ENCODE measurements around the gene OS9. TPM values are rescaled to one million over a fixed set of nuclear protein-coding genes. Genes with fewer than 3 reads are reported as not detected.

Gene OS9
- total and polyA plus RNA-seq, 9 of the 15 experiments (the other 6 are each of a cell fraction or from before 2014, with no cell fraction given): 4.6 to 105 (median 89.5) TPM

DNA sequence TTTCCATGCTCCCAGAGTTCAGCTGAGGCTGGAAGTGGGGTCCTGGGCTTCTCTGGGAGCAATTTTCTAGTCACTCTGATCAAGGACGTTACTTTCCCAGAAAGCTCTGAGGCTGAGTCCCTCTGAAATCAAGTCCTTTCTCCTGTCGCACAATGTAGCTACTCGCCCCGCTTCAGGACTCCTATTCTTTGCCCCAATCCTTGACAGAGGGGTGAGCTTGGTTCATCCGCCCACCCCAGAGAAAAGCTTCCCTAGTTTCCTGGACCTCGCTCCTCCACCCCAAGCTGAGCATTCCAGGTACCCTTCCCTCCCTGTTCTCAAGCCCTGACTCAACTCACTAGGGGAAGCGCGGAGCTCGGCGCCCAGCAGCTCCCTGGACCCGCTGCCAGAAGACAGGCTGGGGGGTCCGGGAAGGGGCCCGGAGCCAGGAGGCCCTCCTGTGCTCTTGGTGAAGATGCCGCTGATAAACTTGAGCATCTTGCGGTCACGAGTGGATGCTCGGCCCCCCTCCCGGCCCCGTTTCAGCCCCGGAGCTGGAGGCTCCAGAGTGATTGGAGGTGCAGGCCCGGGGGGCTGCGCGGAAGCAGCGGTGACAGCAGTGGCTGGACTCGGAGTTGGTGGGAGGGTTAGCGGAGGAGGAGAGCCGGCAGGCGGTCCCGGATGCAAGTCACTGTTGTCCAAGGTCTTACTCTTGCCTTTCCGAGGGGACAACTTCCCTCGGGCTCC, 43.0 kb downstream of the OS9 start (continued):
- TF ChIP-seq, protein P1, sequence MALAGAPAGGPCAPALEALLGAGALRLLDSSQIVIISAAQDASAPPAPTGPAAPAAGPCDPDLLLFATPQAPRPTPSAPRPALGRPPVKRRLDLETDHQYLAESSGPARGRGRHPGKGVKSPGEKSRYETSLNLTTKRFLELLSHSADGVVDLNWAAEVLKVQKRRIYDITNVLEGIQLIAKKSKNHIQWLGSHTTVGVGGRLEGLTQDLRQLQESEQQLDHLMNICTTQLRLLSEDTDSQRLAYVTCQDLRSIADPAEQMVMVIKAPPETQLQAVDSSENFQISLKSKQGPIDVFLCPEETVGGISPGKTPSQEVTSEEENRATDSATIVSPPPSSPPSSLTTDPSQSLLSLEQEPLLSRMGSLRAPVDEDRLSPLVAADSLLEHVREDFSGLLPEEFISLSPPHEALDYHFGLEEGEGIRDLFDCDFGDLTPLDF (CRISPR knock-in tag; IDR thresholded peaks at IDR 0.05): no peak
- TF ChIP-seq MBD1 (CRISPR knock-in tag; IDR thresholded peaks at IDR 0.05): no peak
- no peak for TF ChIP-seq TFE3 (CRISPR knock-in tag; IDR thresholded peaks at IDR 0.05)
- 0 out of 2 replicates have a peak, but pooled peaks have one; percentile 13 for TF ChIP-seq NFE2 (IDR thresholded peaks at IDR 0.05; ENCODE audit: low read depth)
- 0 out of 2 replicates have a peak, but pooled peaks have one; percentile 27 for TF ChIP-seq BCOR (IDR thresholded peaks at IDR 0.05)
- no peak for TF ChIP-seq FOSL1 (tag; conservative IDR thresholded peaks at IDR 0.05)
- TF ChIP-seq SMAD4 (CRISPR knock-in tag; conservative IDR thresholded peaks at IDR 0.05): no peak
- TF ChIP-seq, protein P2, sequence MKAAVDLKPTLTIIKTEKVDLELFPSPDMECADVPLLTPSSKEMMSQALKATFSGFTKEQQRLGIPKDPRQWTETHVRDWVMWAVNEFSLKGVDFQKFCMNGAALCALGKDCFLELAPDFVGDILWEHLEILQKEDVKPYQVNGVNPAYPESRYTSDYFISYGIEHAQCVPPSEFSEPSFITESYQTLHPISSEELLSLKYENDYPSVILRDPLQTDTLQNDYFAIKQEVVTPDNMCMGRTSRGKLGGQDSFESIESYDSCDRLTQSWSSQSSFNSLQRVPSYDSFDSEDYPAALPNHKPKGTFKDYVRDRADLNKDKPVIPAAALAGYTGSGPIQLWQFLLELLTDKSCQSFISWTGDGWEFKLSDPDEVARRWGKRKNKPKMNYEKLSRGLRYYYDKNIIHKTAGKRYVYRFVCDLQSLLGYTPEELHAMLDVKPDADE (conservative IDR thresholded peaks at IDR 0.05; ENCODE audit: control insufficient read depth, low read depth, low read length): no peak
- no peak for TF ChIP-seq SREBF2 (CRISPR knock-in tag; IDR thresholded peaks at IDR 0.05)
- TF ChIP-seq MECOM (CRISPR knock-in tag; IDR thresholded peaks at IDR 0.05): no peak
- no peak for TF ChIP-seq SPI1 (IDR thresholded peaks at IDR 0.05; ENCODE audit: borderline replicate concordance, low read depth, low read length)
- no peak for TF ChIP-seq KLF16 (IDR thresholded peaks at IDR 0.05)
- TF ChIP-seq KDM1A (IDR thresholded peaks at IDR 0.05): peak in 1 of 2 experiments; percentile 25; a peak in 1 of 4 replicates
- no peak for TF ChIP-seq ZNF134 (CRISPR knock-in tag; conservative IDR thresholded peaks at IDR 0.05)
- TF ChIP-seq CBX8 (IDR thresholded peaks at IDR 0.05; ENCODE audit: borderline replicate concordance, extremely low read depth, low read depth, low read length, poor library complexity, severe bottlenecking): no peak
- TF ChIP-seq CBX1 (IDR thresholded peaks at IDR 0.05; ENCODE audit: low read depth): 0 out of 2 replicates have a peak, but pooled peaks have one; percentile 34
- no peak for TF ChIP-seq HNRNPH1 (optimal IDR thresholded peaks at IDR 0.05; ENCODE audit: low read depth, low read length)
- TF ChIP-seq GABPB2 (CRISPR knock-in tag; conservative IDR thresholded peaks at IDR 0.05): no peak
- no peak for TF ChIP-seq ASH1L (IDR thresholded peaks at IDR 0.05; ENCODE audit: borderline replicate concordance, low read depth, partially characterized antibody)
- no peak for TF ChIP-seq EHMT2 (IDR thresholded peaks at IDR 0.05)
- no peak for TF ChIP-seq ZNF583 (CRISPR knock-in tag; IDR thresholded peaks at IDR 0.05)
- TF ChIP-seq RBM14 (IDR thresholded peaks at IDR 0.05; ENCODE audit: borderline replicate concordance, insufficient read depth, low read depth, low read length): no peak
- TF ChIP-seq U2AF1 (optimal IDR thresholded peaks at IDR 0.05; ENCODE audit: low read depth, low read length): no peak
- TF ChIP-seq SAFB (IDR thresholded peaks at IDR 0.05; ENCODE audit: borderline replicate concordance, low read depth, low read length): 0 out of 2 replicates have a peak, but pooled peaks have one; percentile 39
